GM12873 (cell line): ENCODE data around the gene NHS.

Experiments used
- CTCF ChIP-seq: IDR thresholded peaks from 2 replicates; pipeline ENCODE4 v1.5.1; 2012; ENCODE audit warnings: low read depth, mild to moderate bottlenecking, moderate library complexity, low read length, control low read depth; ENCODE audit not compliant: insufficient read depth; ENCODE audit errors: missing control alignments

Gene NHS

GRCh38 chrX:17587366-17587765, 212.4 kb downstream of the NHS start:
- no peak for TF ChIP-seq CTCF

GRCh38 chrX:17588303-17588702, 213.3 kb downstream of the NHS start:
- no peak for TF ChIP-seq CTCF

GRCh38 chrX:17590892-17591740, 216.1 kb downstream of the NHS start:
- TF ChIP-seq CTCF = peak; percentile 86

GRCh38 chrX:17591741-17592110, 216.7 kb downstream of the NHS start:
- no peak for TF ChIP-seq CTCF

- no peak for TF ChIP-seq CTCF
These were observed 217.1 kb downstream of the NHS start for GRCh38 chrX:17592117-17592516.

- no peak for TF ChIP-seq CTCF
These were observed 219.7 kb downstream of the NHS start for GRCh38 chrX:17594693-17595092.

GRCh38 chrX:17595456-17596035, 220.5 kb downstream of the NHS start:
- TF ChIP-seq CTCF = no peak
